Natural killer cell (primary cell): Measurements from ENCODE around the gene CRADD. TPM values are rescaled to one million over a fixed set of nuclear protein-coding genes. Genes with fewer than 3 reads are reported as not detected.

Experiments
- ATAC-seq, 3 donors: fragments of 150-1000 bp in 2 of 3; fragments of 200-7000 bp in 1 of 3; cut with Tn5 transposase; 1 replicate in 1 of 3; 2 replicates in 2 of 3; pipeline ENCODE4 v1.10.0; 2021; ENCODE audit warnings: mild to moderate bottlenecking in 2 of 3, moderate library complexity in 2 of 3
- DNase-seq, 2 donors: peaks; one replicate each; pipeline versions ENCODE4 v3.0.0 to v3.0.0-alpha.2; 2013 to 2021; ENCODE audit warnings: mixed read lengths in 1 of 2
- H3K27ac ChIP-seq: one replicate; pipeline ENCODE4 v1.5.1; 2013; ENCODE audit warnings: mild to moderate bottlenecking, low read length
- H3K27me3 ChIP-seq: one replicate; pipeline ENCODE4 v1.6.1; 2013; ENCODE audit warnings: low read length; ENCODE audit not compliant: control insufficient read depth, insufficient read depth
- H3K36me3 ChIP-seq: one replicate; pipeline ENCODE4 v1.6.1; 2013; ENCODE audit warnings: low read length; ENCODE audit not compliant: control insufficient read depth, insufficient read depth
- H3K4me1 ChIP-seq: one replicate; pipeline ENCODE4 v1.6.1; 2013; ENCODE audit warnings: low read length; ENCODE audit not compliant: control insufficient read depth, insufficient read depth
- H3K4me3 ChIP-seq: one replicate; pipeline ENCODE4 v1.5.1; 2013; ENCODE audit warnings: low read length
- H3K9me3 ChIP-seq: one replicate; pipeline ENCODE4 v1.6.1; 2013; ENCODE audit warnings: low read length; ENCODE audit not compliant: control insufficient read depth, insufficient read depth
- H3K27ac Mint-ChIP-seq, 2 donors: one replicate each; pipeline ENCODE4 v1.8.0; 2022; ENCODE audit warnings: mild to moderate bottlenecking in 2 of 2, mixed read lengths in 2 of 2, moderate library complexity in 1 of 2
- H3K27me3 Mint-ChIP-seq, 2 donors: one replicate each; pipeline ENCODE4 v1.8.0; 2022; ENCODE audit warnings: low read depth in 2 of 2, mixed read lengths in 2 of 2
- H3K36me3 Mint-ChIP-seq: one replicate; pipeline ENCODE4 v1.8.0; 2022; ENCODE audit warnings: mixed read lengths
- H3K4me1 Mint-ChIP-seq, 2 donors: one replicate each; pipeline ENCODE4 v1.8.0; 2022; ENCODE audit warnings: mixed read lengths in 2 of 2
- H3K4me3 Mint-ChIP-seq: one replicate; pipeline ENCODE4 v1.8.0; 2022; ENCODE audit warnings: mild to moderate bottlenecking, moderate library complexity, mixed read lengths
- H3K9me3 Mint-ChIP-seq, 2 donors: one replicate each; pipeline ENCODE4 v1.8.0; 2022; ENCODE audit warnings: mixed read lengths in 2 of 2
- WGBS: methylation state at CpG from one replicate; pipeline ENCODE4 v1.1.7; 2013; ENCODE audit warnings: missing lambda C conversion rate; ENCODE audit not compliant: insufficient coverage; 5-methylcytosine and 5-hydroxymethylcytosine counted together
- intact Hi-C: fragments of 100-400 bp; cut with micrococcal nuclease; formaldehyde crosslinking; loops from one replicate; pipeline ENCODE4 v1.14.2; 2022
- total RNA-seq, 4 donors: library from RNA; stranded (reverse); fragments of 120-200 nt in 1 of 4; gene quantifications; one replicate each; pipeline versions ENCODE4 v1.2.3 to v1.2.4, GENCODE V29; 2013 to 2022
- TF ChIP-seq, protein P1 (sequence below): fragments of 200-600 bp; IDR thresholded peaks from one replicate; pipeline ENCODE4 v1.8.0; 2022; ENCODE audit warnings: antibody characterized with exemption

The CRADD gene
- total RNA-seq, 3 donors from 2014 or later (not counting 1 experiment from before 2014, with no cell fraction given): 19.1 to 27.5 (median 26.4) TPM

DNA sequence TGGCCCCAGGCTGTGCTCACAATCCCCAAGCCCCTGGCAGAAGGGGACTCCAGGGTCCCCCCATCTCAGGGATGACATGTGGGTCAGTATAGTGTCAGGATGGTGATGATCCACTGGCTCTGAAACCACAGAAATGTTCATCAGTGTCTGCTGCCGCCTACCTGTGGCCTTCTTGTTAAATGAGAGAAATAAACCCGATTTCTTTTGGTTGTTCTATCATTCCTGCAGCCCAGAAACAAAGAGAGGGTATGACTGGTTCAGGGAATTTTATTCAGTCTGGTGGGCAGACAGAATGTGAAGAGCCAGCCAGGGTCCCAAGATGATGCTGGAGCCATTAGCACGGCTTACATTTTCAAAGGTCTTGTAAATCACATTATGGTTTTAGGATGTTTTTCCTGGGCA is 86.6 kb downstream of the CRADD start:
- no peaks in the 10 kb centered on the region for H3K36me3 ChIP-seq

DNA sequence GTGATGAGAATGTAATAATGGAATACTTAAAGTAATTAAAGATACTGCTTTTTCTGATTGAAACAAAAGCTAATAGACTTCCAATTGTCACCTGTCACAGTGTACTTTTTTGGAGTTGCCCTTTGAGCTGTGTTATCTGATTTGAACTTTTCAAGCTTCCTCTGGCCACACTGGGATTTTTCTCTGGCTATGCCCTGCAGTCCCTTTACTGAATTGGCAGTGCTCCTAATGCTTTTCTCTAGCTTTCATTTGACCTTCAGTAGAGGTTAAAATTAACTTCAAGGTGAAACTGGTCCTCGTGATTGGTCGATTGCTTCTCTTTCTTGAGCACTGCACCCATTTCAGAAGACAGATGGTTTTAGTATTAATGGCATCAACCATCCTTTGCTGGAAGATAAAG is 89.2 kb downstream of the CRADD start:
- 87% methylated on average over 2 of the region's 2 CpGs for WGBS
- Mint-ChIP-seq H3K36me3 (no peaks in the 10 kb centered on the region), H3K27me3 (no peaks in the 10 kb centered on the region), H3K4me1 (peaks cover 23 to 32% of the 10 kb centered on the region in 2 donors), H3K4me3 (no peak overlapping the region), H3K27ac (no peak overlapping the region), H3K9me3 (no peaks in the 10 kb centered on the region)
- Histone ChIP-seq H3K27me3 (no peaks in the 10 kb centered on the region), H3K27ac (peak overlapping the region; percentile 43), H3K36me3 (no peaks in the 10 kb centered on the region), H3K9me3 (no peaks in the 10 kb centered on the region), H3K4me3 (no peak overlapping the region), H3K4me1 (peaks cover 2% of the 10 kb centered on the region)
- intact Hi-C loops: no loop called here
- no peak for ATAC-seq
- no peak for DNase-seq
- TF ChIP-seq, protein P1, sequence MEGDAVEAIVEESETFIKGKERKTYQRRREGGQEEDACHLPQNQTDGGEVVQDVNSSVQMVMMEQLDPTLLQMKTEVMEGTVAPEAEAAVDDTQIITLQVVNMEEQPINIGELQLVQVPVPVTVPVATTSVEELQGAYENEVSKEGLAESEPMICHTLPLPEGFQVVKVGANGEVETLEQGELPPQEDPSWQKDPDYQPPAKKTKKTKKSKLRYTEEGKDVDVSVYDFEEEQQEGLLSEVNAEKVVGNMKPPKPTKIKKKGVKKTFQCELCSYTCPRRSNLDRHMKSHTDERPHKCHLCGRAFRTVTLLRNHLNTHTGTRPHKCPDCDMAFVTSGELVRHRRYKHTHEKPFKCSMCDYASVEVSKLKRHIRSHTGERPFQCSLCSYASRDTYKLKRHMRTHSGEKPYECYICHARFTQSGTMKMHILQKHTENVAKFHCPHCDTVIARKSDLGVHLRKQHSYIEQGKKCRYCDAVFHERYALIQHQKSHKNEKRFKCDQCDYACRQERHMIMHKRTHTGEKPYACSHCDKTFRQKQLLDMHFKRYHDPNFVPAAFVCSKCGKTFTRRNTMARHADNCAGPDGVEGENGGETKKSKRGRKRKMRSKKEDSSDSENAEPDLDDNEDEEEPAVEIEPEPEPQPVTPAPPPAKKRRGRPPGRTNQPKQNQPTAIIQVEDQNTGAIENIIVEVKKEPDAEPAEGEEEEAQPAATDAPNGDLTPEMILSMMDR: no peak

More for the DNA sequence above, 86.6 kb downstream of the CRADD start:
- H3K9me3 ChIP-seq: no peaks in the 10 kb centered on the region
- H3K27me3 ChIP-seq: no peaks in the 10 kb centered on the region
- H3K27me3 Mint-ChIP-seq: no peaks in the 10 kb centered on the region
- no peak for ATAC-seq
- no peaks in the 10 kb centered on the region for H3K9me3 Mint-ChIP-seq
- WGBS: 81% methylated on average over 3 of the region's 3 CpGs
- H3K4me1 Mint-ChIP-seq: peaks cover 19 to 28% of the 10 kb centered on the region in 2 donors
- H3K36me3 Mint-ChIP-seq: no peaks in the 10 kb centered on the region
- H3K4me1 ChIP-seq: peaks cover 2% of the 10 kb centered on the region
- intact Hi-C loops: no loop called here
- H3K4me3 Mint-ChIP-seq: no peak overlapping the region
- DNase-seq: no peak
- H3K27ac Mint-ChIP-seq: no peak overlapping the region
- no peak overlapping the region for H3K27ac ChIP-seq
- H3K4me3 ChIP-seq: no peak overlapping the region
- TF ChIP-seq, protein P1: no peak

DNA sequence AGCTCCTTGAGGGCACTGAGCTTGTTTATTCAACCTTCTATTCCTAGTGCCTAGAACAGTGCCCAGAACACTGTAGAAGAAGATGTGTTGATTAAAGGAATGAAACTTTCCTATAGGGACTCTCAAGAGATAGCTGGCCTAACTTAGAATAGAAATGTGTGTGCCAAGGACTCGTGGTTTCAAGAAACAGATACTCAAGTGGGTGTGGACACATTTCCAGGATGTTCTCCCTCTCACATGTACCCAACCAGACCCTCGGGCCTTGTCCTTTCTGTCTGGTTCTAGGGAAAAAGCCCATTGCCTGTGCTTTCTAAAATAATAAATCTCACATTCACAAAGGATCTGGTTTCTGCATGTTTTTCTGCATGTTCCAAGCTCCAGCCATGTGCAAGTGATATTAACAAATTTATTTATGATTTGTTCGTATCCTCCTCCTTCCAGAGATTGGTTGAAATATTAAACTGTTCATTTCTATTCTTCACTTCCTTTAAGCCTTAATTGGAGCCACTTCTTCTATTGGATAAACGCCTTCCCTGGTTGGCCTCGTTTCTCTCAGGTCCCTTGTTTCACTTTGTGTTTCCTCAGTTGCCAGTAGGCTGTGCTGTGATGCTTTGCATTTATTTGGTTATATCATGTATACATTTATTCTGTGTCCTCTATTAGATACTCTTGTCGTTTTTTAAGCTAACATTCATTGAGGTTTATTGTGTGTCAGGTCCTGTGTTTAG is 89.8 kb downstream of the CRADD start:
- TF ChIP-seq, protein P1: peak; percentile 66
- H3K36me3 Mint-ChIP-seq: no peaks in the 10 kb centered on the region
- peak overlapping the region; percentile 11 for H3K4me3 Mint-ChIP-seq
- H3K4me3 ChIP-seq: no peak overlapping the region
- H3K4me1 ChIP-seq: peaks cover 2% of the 10 kb centered on the region
- no peaks in the 10 kb centered on the region for H3K9me3 Mint-ChIP-seq
- DNase-seq (peak in 1 of 2 donors; percentile 67), ATAC-seq (peak; percentile 71 to 84 (median 76))
- intact Hi-C loops: loop anchor here (1.0 kb wide), 3 partner anchors 18 to 335 kb away; no protein-coding TSS in a partner anchor
- H3K27me3 ChIP-seq: no peaks in the 10 kb centered on the region
- H3K27ac ChIP-seq: peak overlapping the region; percentile 43
- H3K4me1 Mint-ChIP-seq: peaks cover 29 to 38% of the 10 kb centered on the region in 2 donors
- H3K36me3 ChIP-seq: no peaks in the 10 kb centered on the region
- 40% methylated on average over 5 of the region's 6 CpGs for WGBS
- peak overlapping the region; percentile 57 to 76 for H3K27ac Mint-ChIP-seq
- H3K27me3 Mint-ChIP-seq: no peaks in the 10 kb centered on the region
- H3K9me3 ChIP-seq: no peaks in the 10 kb centered on the region
